ENCODE measurements around the gene NXNL1. TPM values are rescaled to one million over a fixed set of nuclear protein-coding genes. Genes with fewer than 3 reads are reported as not detected.

Gene NXNL1
- total RNA-seq, 1 experiment from 2014 or later: not detected

GRCh38 chr19:17458970-17459369 lies 1.8 kb downstream of the NXNL1 start:
- Histone ChIP-seq H3K9ac (ENCODE audit: extremely low read depth, insufficient read length, low read length) (no peak overlapping the region), H2AFZ (ENCODE audit: low read length) (no peak overlapping the region), H3T11ph (ENCODE audit: low read length) (no peak overlapping the region), H3K27me3 (ENCODE audit: insufficient read depth, low read length) (peaks cover 3% of the 10 kb centered on the region; the same call in 1 of the 2 replicates), H3K56ac (ENCODE audit: insufficient read length, low read depth, low read length) (no peak overlapping the region), H4K91ac (ENCODE audit: insufficient read length, low read depth, low read length) (no peak overlapping the region), H3K9me3 (ENCODE audit: control insufficient read depth, low read depth, low read length) (no peaks in the 10 kb centered on the region), H2BK12ac (ENCODE audit: insufficient read length, low read depth, low read length) (no peak overlapping the region), H3K4ac (ENCODE audit: low read depth, low read length) (no peak overlapping the region), H3K23me2 (ENCODE audit: insufficient read length, low read depth, low read length, poor library complexity, severe bottlenecking) (no peaks in the 10 kb centered on the region), H3K18ac (ENCODE audit: insufficient read length, low read depth, low read length) (no peak overlapping the region), H2AK5ac (ENCODE audit: insufficient read length, low read length) (no peak overlapping the region), H3K14ac (ENCODE audit: insufficient read depth, low read length) (no peak overlapping the region), H4K20me1 (ENCODE audit: control insufficient read depth, insufficient read depth, insufficient read length) (peaks cover 4% of the 10 kb centered on the region), H4K8ac (replicated peaks; ENCODE audit: insufficient read length, low read depth, low read length) (no peak overlapping the region), H3K23ac (ENCODE audit: insufficient read length, low read depth, low read length) (no peak overlapping the region), H3K27ac (ENCODE audit: insufficient read length, low read depth, low read length) (no peak overlapping the region), H2BK15ac (ENCODE audit: low read depth, low read length) (no peak overlapping the region), H3K4me2 (ENCODE audit: insufficient read depth, insufficient read length, low read length) (no peak overlapping the region), H2BK120ac (ENCODE audit: low read depth, low read length, poor library complexity, severe bottlenecking) (no peak overlapping the region), H2BK5ac (ENCODE audit: insufficient read length, low read length) (no peak overlapping the region), H3K4me1 (ENCODE audit: insufficient read depth, low read length) (no peaks in the 10 kb centered on the region), H2BK20ac (ENCODE audit: low read depth, low read length, poor library complexity, severe bottlenecking) (no peak overlapping the region), H3K79me1 (ENCODE audit: insufficient read depth, low read depth, low read length, poor library complexity, severe bottlenecking) (no peaks in the 10 kb centered on the region), H4K5ac (ENCODE audit: insufficient read length, low read depth, low read length) (no peak overlapping the region), H3K79me2 (ENCODE audit: insufficient read depth, low read length) (no peaks in the 10 kb centered on the region)
- Mint-ChIP-seq H3K27ac (no peak overlapping the region; a peak in 1 of 7 replicates), H3K27me3 (ENCODE audit: low read depth) (peaks cover 50% of the 10 kb centered on the region), H3K9me3 (no peaks in the 10 kb centered on the region), H3K36me3 (ENCODE audit: insufficient read depth in 1 of 3, low read depth in 3 of 3) (no peaks in the 10 kb centered on the region; a peak in 1 of 7 replicates), H3K4me3 (no peak overlapping the region), H3K4me1 (peaks cover 5 to 10% of the 10 kb centered on the region in 2 experiments)
- TF ChIP-seq CTCF (conservative IDR thresholded peaks at IDR 0.05): no peak
- DNase-seq: no peak
- WGBS (ENCODE audit: extremely low coverage, insufficient read length, low lambda C conversion rate): no CpG with 5 or more reads among the region's 3 CpGs
